NOMO-1 treated with dmso at 0.1 percent for 144 hours (cell line): ENCODE data around the gene HOXA7.

Experiments
- DNase-seq: peaks from one replicate; lab custom pipeline; 2025; ENCODE audit not compliant: unreplicated experiment; lab: John Stamatoyannopoulos, UW

The HOXA7 gene

DNA sequence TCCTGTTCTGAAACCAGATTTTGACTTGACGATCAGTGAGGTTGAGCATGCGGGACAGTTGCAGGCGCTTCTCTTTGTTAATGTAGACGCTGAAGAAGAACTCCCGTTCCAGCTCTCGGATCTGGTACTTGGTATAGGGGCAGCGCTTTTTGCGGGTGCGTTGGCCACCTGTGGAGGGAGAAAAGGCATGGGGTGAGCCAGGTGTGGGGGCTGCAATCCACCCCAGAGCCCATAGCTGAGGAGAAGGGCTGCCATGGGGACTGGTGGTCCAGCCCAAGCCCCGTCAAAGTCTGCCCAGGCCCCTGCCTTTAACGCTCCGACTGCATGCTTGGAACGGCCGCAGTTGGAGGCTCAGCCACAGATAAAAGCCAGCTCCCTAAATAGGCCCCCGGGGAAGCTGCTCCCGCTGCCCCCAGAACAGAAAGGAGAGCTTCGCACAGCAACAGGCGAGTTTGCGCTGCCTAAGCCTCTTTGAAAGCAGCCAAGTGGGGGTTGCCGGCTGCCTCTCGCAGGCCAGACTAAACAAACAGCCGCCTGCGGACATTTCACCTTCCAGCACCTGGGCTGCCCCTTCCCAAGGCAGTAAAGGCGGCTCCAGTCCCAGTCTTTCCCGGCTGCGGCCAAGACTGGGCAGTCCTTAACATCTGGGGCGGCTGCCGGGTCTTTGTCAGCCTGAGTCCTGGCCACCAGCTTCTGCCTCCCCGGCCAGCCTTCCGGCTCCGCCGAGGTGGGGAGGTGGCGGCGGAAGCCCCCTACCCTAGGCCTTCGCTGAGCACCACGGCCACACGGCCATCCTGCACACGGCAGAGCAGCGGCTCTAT, 26.6 kb upstream of the HOXA7 start:
- DNase-seq: no peak

DNA sequence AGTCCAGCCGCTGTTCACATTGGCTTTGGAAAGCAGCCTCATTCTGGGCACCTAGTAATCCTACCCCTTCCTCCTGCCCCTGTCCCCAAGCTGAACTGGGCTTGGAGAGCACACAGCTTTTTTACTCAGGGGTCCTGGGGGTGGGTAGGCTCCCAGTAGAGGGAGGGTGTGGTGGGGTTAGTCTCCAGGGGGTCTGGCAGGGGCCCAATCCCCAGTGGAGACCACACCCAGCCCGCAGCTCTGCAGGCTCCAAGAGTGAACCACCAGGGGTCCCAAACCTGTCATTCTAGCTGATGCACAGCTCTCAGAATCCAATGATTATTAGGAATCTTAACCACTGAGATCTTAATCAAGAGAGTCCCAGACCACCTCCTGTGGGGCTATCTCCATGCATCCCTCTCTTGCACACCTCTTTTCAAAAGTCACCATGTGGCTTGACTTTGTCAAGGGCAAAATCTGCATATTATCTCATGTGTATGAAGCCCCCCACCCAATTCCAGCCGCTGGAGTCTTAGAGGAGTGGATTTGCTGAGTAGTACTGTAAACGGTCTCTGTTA, 25.9 kb upstream of the HOXA7 start:
- DNase-seq: no peak

DNA sequence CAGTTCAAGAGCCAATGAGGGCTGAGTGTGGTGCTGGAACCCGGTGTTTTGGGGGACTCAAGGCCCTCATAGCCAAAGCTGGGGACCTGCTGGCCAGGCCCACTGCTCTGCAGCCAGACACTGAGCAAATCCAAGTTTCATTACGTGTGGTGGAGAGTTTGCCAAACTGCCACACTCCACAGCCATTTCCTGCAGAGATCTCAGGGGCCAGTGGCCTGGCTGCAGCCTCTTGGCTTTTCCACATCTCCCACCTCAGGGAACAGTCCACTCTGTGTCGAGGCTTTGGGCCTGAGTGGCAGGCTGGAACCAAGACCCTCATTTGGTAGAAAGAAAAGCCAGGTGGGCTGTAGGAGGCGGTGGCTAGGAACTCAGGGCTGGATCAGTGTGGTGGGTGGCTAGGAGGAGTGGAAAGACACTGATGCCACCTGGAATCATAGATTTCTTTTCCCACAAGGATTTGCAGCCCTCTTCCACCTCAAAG, 25.4 kb upstream of the HOXA7 start:
- DNase-seq: no peak

DNA sequence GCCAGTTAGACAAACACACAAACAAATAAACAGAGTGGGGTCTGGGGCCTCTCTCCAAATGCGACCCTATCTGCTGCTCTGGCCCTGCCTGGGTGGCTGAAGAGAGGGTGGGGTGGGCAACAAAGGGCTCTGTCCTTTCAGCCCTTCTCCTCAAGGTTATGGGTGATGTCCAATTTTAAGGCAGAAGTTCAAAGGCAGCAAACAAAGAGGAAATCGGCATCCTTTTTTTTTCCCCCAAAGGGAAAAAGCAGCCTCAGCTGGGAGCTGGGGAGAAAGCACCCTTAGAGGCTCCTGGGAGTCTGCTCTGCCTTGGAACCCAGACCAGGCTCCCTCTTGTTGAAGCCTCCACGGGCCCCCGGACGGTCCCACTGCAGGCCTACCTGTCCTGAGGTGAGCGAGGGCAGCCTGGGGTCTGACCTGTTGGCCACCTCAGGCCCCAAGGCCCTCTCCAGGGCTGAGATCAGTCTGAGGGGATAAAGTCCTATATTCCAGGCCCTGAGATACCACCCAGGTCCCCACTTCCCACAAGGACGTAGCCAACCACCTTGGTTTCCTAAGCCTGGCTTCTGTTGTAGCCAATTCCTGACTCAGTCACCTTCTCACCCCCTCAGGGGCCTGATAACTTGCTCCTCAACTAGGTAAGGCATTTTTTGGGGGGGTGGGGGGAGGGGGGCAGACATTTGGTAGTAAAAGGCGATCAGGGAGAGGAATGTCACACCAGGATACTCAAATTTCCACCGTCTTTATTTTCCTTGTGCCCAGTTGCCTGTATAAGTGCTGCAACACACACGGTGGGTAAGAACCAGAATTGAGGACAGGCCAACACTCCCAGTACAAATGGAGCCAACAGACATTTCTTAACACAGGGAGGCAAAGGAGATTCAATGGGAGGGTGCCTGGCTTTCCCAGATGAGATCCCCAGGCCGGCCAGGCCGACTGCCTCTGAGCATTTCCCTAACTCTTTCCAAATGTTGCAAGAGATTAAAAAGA, 24.3 kb upstream of the HOXA7 start:
- no peak for DNase-seq

DNA sequence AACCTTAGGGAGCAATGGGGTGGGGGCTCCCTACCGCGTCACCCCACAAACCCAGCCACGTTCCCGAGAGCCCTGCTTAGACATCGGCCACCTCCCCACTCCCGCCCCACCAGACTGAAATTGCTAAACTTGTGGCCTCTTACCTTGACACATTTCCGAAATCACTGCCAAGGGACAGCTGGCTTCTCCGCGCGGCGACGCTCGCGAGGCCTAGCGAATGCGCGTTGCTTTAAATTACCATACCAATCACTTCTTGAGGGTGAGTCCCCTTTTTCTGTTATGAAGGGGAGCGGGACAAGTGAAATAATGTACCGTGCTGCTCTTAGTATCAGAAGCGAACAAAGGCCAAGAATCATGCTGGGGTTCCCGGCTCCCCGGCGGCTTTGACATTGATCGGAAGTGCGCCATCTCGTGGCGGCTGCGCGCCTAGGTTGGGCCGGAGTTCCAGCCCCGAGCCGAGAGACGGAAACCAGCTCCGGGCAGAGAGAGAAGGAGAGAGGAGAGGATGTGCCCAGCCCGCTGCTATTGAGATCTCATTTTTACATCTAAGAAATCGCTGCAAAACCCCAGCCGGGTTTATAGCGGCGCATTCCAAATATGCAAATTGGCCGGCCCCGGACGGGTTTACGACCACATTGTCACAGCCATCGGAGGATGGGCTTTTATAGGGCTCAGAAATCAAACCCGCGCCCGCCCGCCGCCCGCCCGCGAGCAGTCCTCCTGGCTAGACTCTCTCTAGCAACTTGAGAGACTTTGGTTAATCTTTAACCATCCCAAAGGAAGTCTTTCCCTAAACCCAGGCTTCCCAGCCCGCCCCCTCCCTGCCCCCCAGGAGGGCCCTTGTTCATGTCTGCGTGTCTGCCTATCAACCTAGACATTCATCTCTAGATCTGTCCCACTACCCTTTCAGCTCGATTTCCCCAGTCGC, 23.3 kb upstream of the HOXA7 start:
- peak; percentile 74 for DNase-seq

DNA sequence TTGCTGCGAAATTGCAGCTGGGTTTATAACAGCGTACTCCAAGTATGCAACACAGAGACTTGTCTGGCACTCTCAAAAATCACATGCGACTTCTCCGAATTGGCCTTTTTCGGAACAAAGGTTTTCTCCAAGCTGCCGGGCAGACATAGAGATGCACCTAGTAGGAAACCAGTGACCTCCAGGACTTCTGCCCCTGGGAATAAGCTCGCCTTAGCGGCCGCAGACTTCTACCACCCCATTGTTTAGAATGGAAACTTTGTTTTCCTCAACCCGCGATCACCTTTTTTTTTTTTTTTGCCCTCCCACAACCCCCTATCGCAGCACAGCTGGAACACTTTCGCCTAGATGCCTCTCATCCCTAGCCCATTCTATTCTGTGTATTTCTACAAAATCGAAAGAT, 22.6 kb upstream of the HOXA7 start:
- DNase-seq: no peak

DNA sequence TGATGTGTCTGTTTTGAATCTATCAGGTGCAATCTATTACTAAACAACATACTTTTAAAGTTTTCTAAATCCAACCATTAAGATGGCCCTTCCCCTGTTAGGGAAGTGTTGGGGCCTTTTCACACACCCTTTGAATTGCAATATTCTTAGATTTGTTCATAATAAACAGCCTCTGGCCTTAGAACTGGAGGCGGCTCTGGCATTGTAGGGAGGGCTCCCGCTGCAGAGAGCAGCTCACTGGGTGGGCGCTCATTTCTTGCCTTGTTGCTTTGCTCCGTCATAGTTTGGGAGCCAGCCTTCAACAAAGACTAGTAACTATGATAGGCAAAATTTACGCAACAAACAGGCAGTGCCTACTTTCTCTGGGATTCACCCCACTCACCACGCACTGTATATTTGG, 21.9 kb upstream of the HOXA7 start:
- no peak for DNase-seq

DNA sequence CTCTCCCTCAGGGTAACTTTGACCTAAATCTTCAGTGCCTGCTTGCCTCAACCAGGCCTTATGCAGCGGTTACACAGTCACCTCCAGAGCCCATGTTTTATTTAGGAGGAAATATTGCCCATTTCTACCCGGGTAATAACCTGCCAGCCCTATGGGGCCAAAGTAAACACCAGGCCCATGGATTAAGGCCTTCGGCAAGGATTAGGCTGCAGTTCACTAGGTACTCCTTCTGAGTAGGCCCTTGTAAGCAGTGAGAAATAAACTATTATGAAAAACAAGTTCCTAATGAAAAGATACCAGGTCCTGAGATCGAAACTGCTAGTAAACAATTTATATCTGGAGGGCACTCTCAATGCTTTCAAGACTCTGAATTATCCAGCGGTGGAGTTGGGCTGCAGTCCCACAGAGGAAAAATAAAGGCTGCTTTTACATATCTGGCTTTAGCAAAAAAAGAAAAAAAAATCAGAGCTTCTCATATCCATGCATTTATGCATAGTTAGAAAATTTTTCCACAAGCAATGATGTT, 21.4 kb upstream of the HOXA7 start:
- no peak for DNase-seq

DNA sequence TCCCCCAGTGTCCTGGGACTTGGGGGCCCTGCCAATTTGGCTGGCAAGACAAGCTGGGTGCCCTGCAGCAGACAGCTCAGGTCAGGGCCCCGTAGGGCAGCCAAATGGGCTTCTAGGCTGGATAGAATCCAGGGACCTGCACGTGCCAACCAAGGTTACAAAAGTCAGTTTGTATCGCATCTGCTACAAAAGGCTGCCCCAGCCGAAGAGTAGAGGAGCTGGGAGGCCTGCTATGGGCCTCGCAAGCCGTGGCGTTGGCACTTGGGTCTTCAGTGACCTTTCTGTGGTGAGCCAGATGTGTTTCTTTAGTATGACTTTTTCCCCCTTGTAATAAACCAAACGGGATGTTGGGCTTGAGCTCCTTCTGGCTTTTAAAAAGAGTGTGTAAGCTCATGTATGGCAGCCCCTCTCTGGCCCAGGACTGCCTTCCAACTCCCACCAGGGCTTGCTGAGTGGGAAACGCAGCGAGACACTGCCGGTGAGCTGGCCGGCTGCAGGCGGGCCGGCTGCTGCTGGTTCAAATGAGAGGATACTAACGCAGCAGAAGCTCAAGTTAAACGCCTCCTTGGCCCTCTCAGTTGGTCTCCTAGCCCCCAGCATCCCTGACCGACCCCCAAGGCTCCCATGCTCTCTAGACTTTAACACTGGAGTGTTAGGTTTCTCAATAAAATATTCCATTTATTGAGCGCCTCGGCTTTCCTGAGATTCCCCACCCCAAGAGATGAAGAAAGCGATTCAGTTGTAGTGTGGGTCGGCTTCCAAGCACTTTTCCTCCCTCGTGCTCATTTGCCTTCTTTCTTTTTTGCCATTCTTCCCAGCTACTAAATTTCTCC, 20.7 kb upstream of the HOXA7 start:
- DNase-seq: no peak

DNA sequence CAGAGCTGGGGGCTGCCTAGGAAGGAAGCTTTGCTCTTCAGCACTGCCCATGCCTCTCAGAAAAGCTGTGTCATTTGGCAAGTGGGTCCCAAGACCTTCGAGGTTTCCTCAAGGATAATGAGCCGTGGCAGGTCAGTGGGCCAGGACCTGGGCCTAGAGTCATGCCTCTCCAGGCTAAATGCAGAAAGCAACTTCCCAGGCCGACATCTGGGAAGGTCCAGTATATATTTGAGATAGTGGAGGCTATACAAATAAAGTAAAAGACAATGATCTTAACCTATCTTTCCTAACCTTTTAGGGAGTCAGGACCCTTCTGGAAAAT, 20.0 kb upstream of the HOXA7 start:
- DNase-seq: no peak

DNA sequence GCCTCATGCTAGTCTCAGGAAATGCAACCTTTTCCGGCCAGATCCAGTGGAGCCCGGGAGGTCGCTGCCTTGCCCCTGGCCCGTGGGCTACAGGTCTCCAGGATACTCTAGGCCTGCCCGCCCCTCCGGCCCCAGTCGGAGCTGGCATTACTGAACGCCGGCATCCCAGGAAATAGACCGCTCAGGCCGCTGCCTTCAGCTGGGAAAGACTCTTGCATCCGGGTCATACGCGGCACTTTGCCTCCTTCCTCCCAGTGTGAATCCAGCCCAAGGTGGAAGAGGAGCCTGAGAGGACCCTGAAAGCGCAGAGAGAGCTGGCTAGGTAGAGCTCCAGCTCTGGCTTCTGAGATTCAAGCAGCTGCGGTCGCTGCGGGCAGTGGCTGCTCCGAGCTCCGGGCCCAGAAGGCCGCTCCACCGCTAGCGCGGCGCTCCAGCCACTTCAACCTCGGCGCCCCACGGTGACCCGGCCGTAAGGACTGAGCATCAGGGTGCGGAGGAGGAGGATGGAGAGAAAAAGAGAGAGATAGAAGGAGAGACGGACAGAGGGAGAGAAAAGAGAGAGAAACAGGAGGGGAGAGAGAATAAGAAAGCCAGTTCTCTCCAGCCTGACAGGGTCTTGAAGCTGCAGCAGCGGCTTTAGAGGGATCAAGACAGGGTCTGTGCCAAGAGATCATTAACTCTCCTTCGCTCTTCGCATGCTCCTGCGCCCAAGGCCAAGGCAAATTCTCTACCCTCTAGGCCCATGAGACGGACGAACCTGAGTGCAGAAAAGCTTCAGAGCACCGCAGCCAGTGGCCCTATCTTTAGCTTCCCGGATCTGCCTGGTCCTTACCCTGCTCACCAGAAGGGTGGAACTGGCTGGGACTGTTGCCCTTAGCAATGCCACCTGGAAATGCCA, 19.4 kb upstream of the HOXA7 start:
- DNase-seq: no peak

DNA sequence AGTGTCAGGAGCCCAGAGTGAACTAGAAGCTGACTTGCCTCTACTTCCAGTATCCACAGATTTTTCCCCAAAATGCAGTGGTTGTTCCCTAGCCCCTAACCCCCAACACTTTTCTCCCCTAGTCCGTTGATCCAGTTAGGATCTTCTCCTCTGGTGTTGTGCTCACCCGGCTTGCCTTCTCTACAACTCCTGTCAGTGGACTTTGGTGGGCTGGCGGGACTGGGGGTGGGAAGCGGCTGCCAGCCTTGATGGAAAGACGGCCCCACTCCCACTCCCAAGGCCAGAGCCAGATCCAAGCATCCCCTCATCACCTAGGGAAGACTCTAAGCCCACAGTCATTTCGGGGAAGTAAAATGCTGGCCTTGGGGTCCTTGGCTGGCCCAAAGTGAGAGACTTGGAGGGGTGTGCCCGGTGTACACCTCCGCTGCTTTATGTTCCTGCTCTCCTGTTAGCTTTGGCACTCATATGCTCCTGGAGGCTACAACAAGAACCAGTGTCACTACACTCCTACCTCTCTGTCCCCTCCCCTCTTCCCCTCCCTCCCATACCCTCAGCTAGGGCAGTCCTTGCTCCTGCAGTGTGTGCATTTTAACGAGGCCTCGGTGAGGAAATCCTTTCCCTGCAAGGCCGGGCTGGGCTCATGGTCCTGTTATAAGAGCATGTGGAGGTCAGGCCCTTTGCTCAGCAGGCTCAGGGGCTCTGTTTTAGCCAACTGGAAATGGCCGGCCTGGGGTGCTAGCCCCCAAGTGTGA, 18.6 kb upstream of the HOXA7 start:
- no peak for DNase-seq

DNA sequence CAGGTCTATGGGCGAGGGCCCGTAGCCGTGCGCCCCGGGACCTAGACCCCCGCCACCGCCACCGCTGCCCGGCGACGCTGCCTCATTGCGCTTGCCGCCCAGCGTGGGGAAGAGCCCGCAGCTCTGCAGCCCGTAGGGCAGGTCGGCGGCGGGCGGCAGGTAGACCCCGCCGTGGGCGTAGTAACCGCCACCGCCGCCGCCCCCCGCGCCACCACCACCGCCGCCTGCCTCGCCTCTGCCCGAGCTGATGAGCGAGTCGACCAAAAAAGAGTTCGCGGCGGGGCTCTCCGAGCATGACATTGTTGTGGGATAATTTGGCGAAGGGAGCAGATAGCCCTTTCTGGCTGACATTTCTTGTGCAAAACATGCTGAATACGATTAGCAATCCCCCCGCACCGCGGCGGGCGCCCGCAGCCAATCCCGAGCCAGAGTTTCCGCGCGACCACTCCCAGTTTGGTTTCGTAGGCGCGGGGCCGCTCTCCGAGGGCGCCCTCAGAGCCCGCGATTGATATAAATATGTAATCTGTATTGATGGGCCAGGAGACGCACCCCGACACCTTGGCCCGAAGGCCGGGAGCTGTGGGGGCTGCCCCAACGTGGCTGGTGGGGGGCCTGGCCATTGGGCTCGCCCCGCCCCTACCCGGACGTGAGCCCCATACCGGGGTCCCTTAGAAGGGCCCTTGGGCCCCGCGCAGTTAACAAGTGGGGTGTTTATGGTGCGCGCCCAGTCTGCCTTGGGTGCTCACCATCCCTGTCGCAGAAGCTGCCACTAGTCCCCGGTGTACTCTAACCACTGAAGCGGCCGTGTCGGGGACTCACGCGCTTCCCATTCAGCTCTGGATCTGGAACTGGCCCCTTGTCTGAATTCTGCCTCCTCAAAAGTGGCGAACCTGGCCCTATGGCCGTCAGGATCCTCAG, 17.7 kb upstream of the HOXA7 start, which contains the start of gene HOXA10:
TSS of gene HOXA10 (minus strand) at position 365 of the 918 bp plus-strand sequence. CDS start at position 351, 14 bp downstream.
- DNase-seq: peak; percentile 51

DNA sequence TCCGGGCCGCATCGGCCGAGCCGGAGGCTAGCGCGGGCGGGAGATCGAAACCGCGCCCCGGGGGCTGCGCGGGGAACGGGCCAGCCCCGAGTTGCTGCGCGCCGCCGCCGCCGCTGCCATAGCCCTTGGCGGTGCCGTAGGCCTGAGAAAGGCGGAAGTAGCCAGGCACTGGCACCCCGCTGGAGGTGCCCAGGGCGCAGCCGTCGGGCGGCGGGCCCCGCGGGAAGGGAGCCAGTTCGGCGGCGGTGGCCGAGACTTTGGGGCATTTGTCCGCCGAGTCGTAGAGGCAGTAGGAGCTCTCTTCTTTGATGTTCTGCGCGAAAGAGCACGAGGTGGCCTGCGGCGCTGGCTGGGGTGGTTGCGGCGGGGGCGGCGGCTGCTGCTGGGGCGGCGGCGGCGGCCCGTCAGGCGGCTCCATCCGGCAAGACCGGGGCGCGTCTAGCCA, 17.1 kb upstream of the HOXA7 start:
- DNase-seq: no peak

DNA sequence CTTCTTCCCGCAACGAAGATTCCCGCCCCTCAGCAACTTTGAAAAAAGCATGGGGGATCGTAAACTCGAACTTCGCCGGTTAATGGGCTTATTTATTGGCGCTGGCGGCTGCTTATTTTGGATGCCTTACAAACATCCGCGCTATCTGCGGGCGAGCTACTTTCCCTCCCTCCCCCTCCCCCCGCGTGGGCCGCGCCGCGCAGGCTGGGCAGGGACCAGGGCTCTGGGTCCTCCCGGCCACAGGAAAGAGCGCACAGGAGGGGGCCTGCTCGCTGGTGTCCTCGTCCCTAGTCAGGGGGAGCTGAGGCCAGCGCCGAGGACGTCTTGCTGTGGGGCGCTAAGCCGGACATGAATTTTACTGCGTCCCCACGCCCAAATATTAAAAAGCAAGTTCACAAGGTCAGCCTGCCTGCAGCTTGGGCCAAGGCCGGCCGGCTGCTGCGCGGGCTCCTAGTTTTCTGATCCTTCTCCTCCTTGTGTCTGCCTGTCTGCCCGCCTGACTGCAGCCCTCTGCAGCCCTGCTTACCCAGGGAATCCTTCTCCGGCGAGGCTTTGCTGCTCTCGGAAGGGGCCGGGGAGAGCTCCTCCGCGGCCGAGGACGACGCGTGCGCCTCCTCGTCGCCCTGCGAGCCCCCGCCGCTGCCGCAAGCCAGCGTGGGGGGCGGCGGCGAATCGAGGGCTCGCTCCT, 16.5 kb upstream of the HOXA7 start:
- no peak for DNase-seq

DNA sequence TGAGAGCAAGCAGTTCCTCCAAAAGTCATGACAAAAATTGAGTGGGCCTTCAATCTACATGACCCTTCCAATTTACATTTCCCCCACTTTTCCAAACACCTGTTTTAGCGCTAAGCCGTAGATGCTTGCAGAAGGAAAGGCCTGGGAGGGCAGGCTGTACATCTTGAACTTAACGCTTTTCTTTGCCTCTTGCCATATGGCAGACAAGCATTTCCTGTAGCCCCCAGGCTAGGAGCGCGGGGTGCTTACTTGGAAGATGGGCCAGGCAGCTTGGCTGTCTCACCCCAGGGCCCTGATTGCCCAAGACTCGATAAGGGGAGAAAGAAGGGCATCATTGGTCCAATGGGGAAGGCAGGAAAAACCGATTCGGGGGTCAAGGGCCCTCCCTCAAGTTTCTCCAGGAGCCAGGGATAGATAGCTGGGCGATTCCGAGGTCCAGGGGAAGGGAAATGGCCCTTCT, 15.9 kb upstream of the HOXA7 start:
- DNase-seq: no peak
